HepG2 (cell line): ENCODE measurements around the gene DSG4. TPM values are rescaled to one million over a fixed set of nuclear protein-coding genes. Genes with fewer than 3 reads are reported as not detected.

Source experiments
- ATAC-seq: fragments of 200-7000 bp; cut with Tn5 transposase; 3 replicates; pipeline ENCODE4 v1.9.1; 2020; ENCODE audit warnings: mild to moderate bottlenecking, moderate library complexity
- BruUV-seq: library from RNA; stranded (reverse); fragments of 400-500 nt; replicated peaks from 2 replicates; lab custom pipeline; 2021; lab: Mats Ljungman, UMichigan
- CTCF ChIA-PET: fragments of 300-600 bp; formaldehyde crosslinking; extraction: SDS; loops from one replicate; lab custom pipeline; 2021; ENCODE audit warnings: low total read pairs, inconsistent platforms, low intra/inter-chr PET ratio; lab: Yijun Ruan, JAX
- POLR2A ChIA-PET: fragments of 350-600 bp; sonication (Branson Sonifier 250); formaldehyde crosslinking; loops from one replicate; lab custom pipeline; 2020; ENCODE audit warnings: antibody characterized with exemption, inconsistent platforms; lab: Yijun Ruan, JAX
- DNase-seq: peaks from one replicate; pipeline ENCODE4 v3.0.0-alpha.2; 2015; ENCODE audit warnings: low spot score
- FAIRE-seq: peaks from 3 replicates; lab custom pipeline; 2011; peaks lifted over from hg19 to GRCh38; lab: Jason Lieb, UNC
- H2AFZ ChIP-seq: one replicate; pipeline ENCODE4 v1.6.1; 2011; ENCODE audit warnings: low read length, inconsistent platforms
- H3K27ac ChIP-seq: fragments of 300-600 bp; 3 replicates; pipeline ENCODE4 v1.8.0; 2011; ENCODE audit warnings: mixed run types, mild to moderate bottlenecking, mixed read lengths, low read length, inconsistent platforms; ENCODE audit not compliant: insufficient read depth; ENCODE audit errors: extremely low read length
- H3K27me3 ChIP-seq, 2 experiments: fragments of 200-600 bp in 1 of 2; 2 replicates in 1 of 2; 3 replicates in 1 of 2; pipeline versions ENCODE4 v1.6.0 to v1.8.0; 2011; ENCODE audit warnings: low read length in 2 of 2, mild to moderate bottlenecking in 2 of 2, moderate library complexity in 2 of 2, inconsistent platforms in 1 of 2; ENCODE audit not compliant: insufficient read depth in 2 of 2, control insufficient read depth in 1 of 2
- H3K36me3 ChIP-seq, 2 experiments: fragments of 200-600 bp in 1 of 2; replicated peaks in 1 of 2; 2 replicates in 1 of 2; 3 replicates in 1 of 2; pipeline versions ENCODE4 v1.5.1 to v1.8.0; 2011; ENCODE audit warnings: low read length in 2 of 2, inconsistent platforms in 1 of 2; ENCODE audit not compliant: insufficient read depth in 2 of 2, control insufficient read depth in 1 of 2
- H3K4me1 ChIP-seq: 2 replicates; pipeline ENCODE4 v1.5.1; 2012; ENCODE audit warnings: low read length, inconsistent platforms; ENCODE audit not compliant: insufficient read depth
- H3K4me2 ChIP-seq: 2 replicates; pipeline ENCODE4 v1.6.0; 2011; ENCODE audit warnings: low read depth, low read length, inconsistent platforms
- H3K4me3 ChIP-seq, 3 experiments: fragments of 200-600 bp in 1 of 3; sonication (generic), shearing (Covaris generic) in 1 of 3; replicated peaks in 1 of 3; 2 replicates each; pipeline ENCODE4 v1.5.1; 2011 to 2016; ENCODE audit warnings: low read length in 3 of 3, inconsistent platforms in 2 of 3, low read depth in 2 of 3, mild to moderate bottlenecking in 2 of 3, control low read depth in 1 of 3, mixed read lengths in 1 of 3; ENCODE audit not compliant: insufficient read depth in 1 of 3
- H3K79me2 ChIP-seq: one replicate; pipeline ENCODE4 v1.6.1; 2011; ENCODE audit warnings: low read length, inconsistent platforms; ENCODE audit not compliant: insufficient read depth
- H3K9ac ChIP-seq: 2 replicates; pipeline ENCODE4 v1.6.0; 2011; ENCODE audit warnings: mild to moderate bottlenecking, low read depth, low read length, inconsistent platforms; ENCODE audit not compliant: insufficient read depth
- H3K9me3 ChIP-seq: 2 replicates; pipeline ENCODE4 v1.5.1; 2012; ENCODE audit warnings: mild to moderate bottlenecking, low read length
- H4K20me1 ChIP-seq: 2 replicates; pipeline ENCODE4 v1.6.0; 2011; ENCODE audit warnings: inconsistent platforms, mild to moderate bottlenecking, low read length, moderate library complexity; ENCODE audit not compliant: insufficient read depth
- FOXA1 ChIP-seq, 2 experiments: fragments of 450-650 bp in 1 of 2; sonication (generic) in 1 of 2; formaldehyde crosslinking in 1 of 2; IDR thresholded peaks; 2 replicates each; pipeline versions ENCODE4 v1.4.0 to v1.6.1; 2016 to 2020; ENCODE audit warnings: missing genetic modification reagents in 1 of 2
- FOXP1 ChIP-seq, 2 experiments: fragments of 450-650 bp in 1 of 2; IDR thresholded peaks; 2 replicates each; pipeline ENCODE4 v1.6.1; 2017 to 2018; ENCODE audit warnings: antibody characterized with exemption in 1 of 2
- KAT7 ChIP-seq: IDR thresholded peaks from 2 replicates; pipeline ENCODE4 v1.6.1; 2018; ENCODE audit warnings: borderline replicate concordance, missing compliant biosample characterization
- KLF16 ChIP-seq, 2 experiments: sonication (generic) in 1 of 2; formaldehyde crosslinking in 1 of 2; IDR thresholded peaks; 2 replicates each; pipeline versions ENCODE4 v1.6.1 to v1.8.0; 2016 to 2023; ENCODE audit warnings: missing genetic modification reagents in 2 of 2, missing compliant biosample characterization in 1 of 2
- MAFF ChIP-seq: IDR thresholded peaks from 2 replicates; pipeline ENCODE4 v1.6.1; 2011; ENCODE audit warnings: low read depth, low read length, improper control_type of control experiment
- MAFK ChIP-seq, 2 experiments: IDR thresholded peaks in 1 of 2; conservative IDR thresholded peaks in 1 of 2; 2 replicates each; pipeline ENCODE4 v1.6.1; 2011; ENCODE audit warnings: improper control_type of control experiment in 2 of 2, low read length in 2 of 2
- MED1 ChIP-seq: sonication (generic); formaldehyde crosslinking; IDR thresholded peaks from 2 replicates; pipeline ENCODE4 v1.4.0; 2020; ENCODE audit warnings: missing genetic modification reagents
- REL ChIP-seq: sonication (generic); formaldehyde crosslinking; conservative IDR thresholded peaks from 2 replicates; pipeline ENCODE4 v1.8.0; 2022; ENCODE audit warnings: mild to moderate bottlenecking, missing genetic modification reagents, moderate library complexity
- WGBS: methylation state at CpG from one replicate; pipeline ENCODE4 v1.1.6; 2017; ENCODE audit warnings: low lambda C conversion rate; 5-methylcytosine and 5-hydroxymethylcytosine counted together
- in situ Hi-C: cut with HindIII; loops from 2 replicates; pipeline ENCODE4 v1.10.0; 2017; ENCODE audit warnings: low pct_unique_long_range_greater_than_20kb; ENCODE audit not compliant: extremely low pct_ligation_motif_present
- intact Hi-C: fragments of 100-400 bp; cut with micrococcal nuclease; formaldehyde crosslinking; loops from one replicate; pipeline ENCODE4 v1.10.0; 2022; ENCODE audit not compliant: unreplicated experiment
- polyA plus RNA-seq, 8 experiments: library from polyadenylated mRNA; depleted of rRNA in 3 of 8; stranded (reverse) in 7 of 8; unstranded in 1 of 8; fragments of >200 nt; fragmentation: Illumina TruSeq in 4 of 8; extraction: Trizol in 4 of 8; gene quantifications; 2 replicates each; pipeline versions ENCODE4 v1.2.1 to v1.2.3, GENCODE V29; 2011 to 2016; ENCODE audit warnings: low read depth in 4 of 8, missing spikeins in 1 of 8, mixed read lengths in 1 of 8; ENCODE audit not compliant: insufficient read depth in 1 of 8
- total RNA-seq, 5 experiments: library from RNA; depleted of rRNA; stranded (reverse); fragments of >200 nt; fragmentation: Illumina TruSeq; extraction: Trizol; gene quantifications; 2 replicates each; pipeline ENCODE4 v1.2.3, GENCODE V29; 2016; ENCODE audit warnings: low read depth in 1 of 5
- TF ChIP-seq, protein P1 (sequence below): sonication (generic); formaldehyde crosslinking; IDR thresholded peaks from 2 replicates; pipeline ENCODE4 v1.4.0; 2020; ENCODE audit warnings: missing genetic modification reagents
- TF ChIP-seq, protein P2 (sequence below): sonication (generic); formaldehyde crosslinking; IDR thresholded peaks from 2 replicates; pipeline ENCODE4 v1.4.0; 2020; ENCODE audit warnings: mild to moderate bottlenecking, low read depth, missing genetic modification reagents

The DSG4 gene
- total and polyA plus RNA-seq, 2 of the 13 experiments (the other 11 are each of a cell fraction or from before 2014, with no cell fraction given), result 0.07 TPM; not detected in 1

DNA sequence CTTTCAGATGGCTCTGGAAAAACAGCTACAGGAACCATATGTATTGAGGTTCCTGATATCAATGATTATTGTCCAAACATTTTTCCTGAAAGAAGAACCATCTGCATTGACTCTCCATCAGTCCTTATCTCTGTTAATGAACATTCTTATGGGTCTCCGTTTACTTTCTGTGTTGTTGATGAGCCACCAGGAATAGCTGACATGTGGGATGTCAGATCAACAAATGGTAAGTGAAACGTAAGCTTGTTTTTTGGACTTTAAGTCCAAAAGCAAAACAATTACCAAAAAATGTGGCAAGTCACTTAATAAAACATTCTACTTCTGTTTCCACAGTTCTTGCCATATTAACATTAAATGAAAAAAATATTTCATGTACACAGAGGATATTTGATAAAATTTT, 26.8 kb downstream of the DSG4 start:
- CTCF ChIA-PET, result no interaction called here
- Histone ChIP-seq H3K27me3 (no peaks in the 10 kb centered on the region), H3K36me3 (no peaks in the 10 kb centered on the region), H3K79me2 (no peaks in the 10 kb centered on the region), H2AFZ (no peak overlapping the region), H4K20me1 (no peaks in the 10 kb centered on the region), H3K4me1 (peaks cover 60% of the 10 kb centered on the region), H3K27ac (no peak overlapping the region), H3K4me3 (no peak overlapping the region), H3K9ac (no peak overlapping the region), H3K4me2 (no peak overlapping the region), H3K9me3 (no peaks in the 10 kb centered on the region)
- no peak for TF ChIP-seq FOXA1 (IDR thresholded peaks at IDR 0.05)
- no peak for TF ChIP-seq FOXA1 (CRISPR knock-in tag; IDR thresholded peaks at IDR 0.05)
- TF ChIP-seq KAT7 (CRISPR knock-in tag), result no peak
- TF ChIP-seq, protein P1, sequence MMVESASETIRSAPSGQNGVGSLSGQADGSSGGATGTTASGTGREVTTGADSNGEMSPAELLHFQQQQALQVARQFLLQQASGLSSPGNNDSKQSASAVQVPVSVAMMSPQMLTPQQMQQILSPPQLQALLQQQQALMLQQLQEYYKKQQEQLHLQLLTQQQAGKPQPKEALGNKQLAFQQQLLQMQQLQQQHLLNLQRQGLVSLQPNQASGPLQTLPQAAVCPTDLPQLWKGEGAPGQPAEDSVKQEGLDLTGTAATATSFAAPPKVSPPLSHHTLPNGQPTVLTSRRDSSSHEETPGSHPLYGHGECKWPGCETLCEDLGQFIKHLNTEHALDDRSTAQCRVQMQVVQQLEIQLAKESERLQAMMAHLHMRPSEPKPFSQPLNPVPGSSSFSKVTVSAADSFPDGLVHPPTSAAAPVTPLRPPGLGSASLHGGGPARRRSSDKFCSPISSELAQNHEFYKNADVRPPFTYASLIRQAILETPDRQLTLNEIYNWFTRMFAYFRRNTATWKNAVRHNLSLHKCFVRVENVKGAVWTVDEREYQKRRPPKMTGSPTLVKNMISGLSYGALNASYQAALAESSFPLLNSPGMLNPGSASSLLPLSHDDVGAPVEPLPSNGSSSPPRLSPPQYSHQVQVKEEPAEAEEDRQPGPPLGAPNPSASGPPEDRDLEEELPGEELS (CRISPR knock-in tag), result no peak
- no peak for TF ChIP-seq KLF16 (CRISPR knock-in tag; IDR thresholded peaks at IDR 0.05)
- TF ChIP-seq FOXP1 (IDR thresholded peaks at IDR 0.05), result no peak
- TF ChIP-seq FOXP1 (CRISPR knock-in tag; IDR thresholded peaks at IDR 0.05), result peak; percentile 49; the same call in 1 of the 2 replicates
- peak; percentile 39; the same call in 1 of the 2 replicates for TF ChIP-seq MED1 (CRISPR knock-in tag)
- TF ChIP-seq MAFK (conservative IDR thresholded peaks at IDR 0.05 in 1 of 2, IDR thresholded peaks at IDR 0.05 in 1 of 2; ENCODE audit: low read length in 2 of 2), result 0 out of 4 replicates have a peak, but pooled peaks of 1 of the 2 experiments have one; percentile 5
- no peak for TF ChIP-seq REL (CRISPR knock-in tag)
- TF ChIP-seq, protein P2, sequence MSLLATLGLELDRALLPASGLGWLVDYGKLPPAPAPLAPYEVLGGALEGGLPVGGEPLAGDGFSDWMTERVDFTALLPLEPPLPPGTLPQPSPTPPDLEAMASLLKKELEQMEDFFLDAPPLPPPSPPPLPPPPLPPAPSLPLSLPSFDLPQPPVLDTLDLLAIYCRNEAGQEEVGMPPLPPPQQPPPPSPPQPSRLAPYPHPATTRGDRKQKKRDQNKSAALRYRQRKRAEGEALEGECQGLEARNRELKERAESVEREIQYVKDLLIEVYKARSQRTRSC (CRISPR knock-in tag), result no peak
- TF ChIP-seq MAFF, result no peak
- intact Hi-C loops, result loop anchor here (2.0 kb wide), 1 partner anchor 159 kb away; no protein-coding TSS in a partner anchor
- 45% methylated on average over 2 of the region's 2 CpGs for WGBS
- no peak for FAIRE-seq
- peak; percentile 12 for DNase-seq
- POLR2A ChIA-PET, result interaction anchor here (1.3 to 2.5 kb wide), 2 partner anchors 17 to 107 kb away, joined by 4 to 7 read pairs; no protein-coding TSS in a partner anchor
- ATAC-seq, result no peak
- no TSS peak for BruUV-seq
- in situ Hi-C loops, result no loop called here
